SU-DHL-6 (cell line): ENCODE data around the gene NSUN4.
A peak's percentile ranks its signal among the peaks of the same experiment; 100 is the strongest.

Source experiments
- H2AFZ ChIP-seq: fragments of 200-600 bp; sonication (generic); 2 replicates; pipeline ENCODE4 v1.6.1; 2014; ENCODE audit warnings: low read depth, mild to moderate bottlenecking, moderate library complexity, mixed read lengths, antibody characterized with exemption, low read length; ENCODE audit not compliant: severe bottlenecking
- H3F3A ChIP-seq: fragments of 200-600 bp; shearing (Covaris generic); 2 replicates; pipeline ENCODE4 v1.6.0; 2016; ENCODE audit warnings: antibody characterized with exemption, mild to moderate bottlenecking; ENCODE audit not compliant: insufficient read depth
- H3K27ac ChIP-seq: fragments of 200-600 bp; sonication (generic); 2 replicates; pipeline ENCODE4 v1.5.1; 2016; ENCODE audit warnings: low read depth, mild to moderate bottlenecking, low read length, moderate library complexity, mixed read lengths
- H3K27me3 ChIP-seq: fragments of 200-600 bp; sonication (generic), shearing (Covaris generic); 2 replicates; pipeline ENCODE4 v1.6.0; 2014; ENCODE audit warnings: mild to moderate bottlenecking, low read length
- H3K36me3 ChIP-seq: fragments of 200-600 bp; sonication (generic); 2 replicates; pipeline ENCODE4 v1.6.1; 2014; ENCODE audit warnings: mild to moderate bottlenecking, low read length, mixed read lengths
- H3K4me2 ChIP-seq: fragments of 300-600, 200-600 bp; shearing (Covaris generic), sonication (generic); 2 replicates; pipeline ENCODE4 v1.6.0; 2014; ENCODE audit warnings: low read length, low read depth, mild to moderate bottlenecking; ENCODE audit not compliant: poor library complexity, severe bottlenecking
- H3K4me3 ChIP-seq: fragments of 200-600 bp; sonication (generic); 2 replicates; pipeline ENCODE4 v1.5.1; 2014; ENCODE audit warnings: antibody characterized with exemption, low read length, mild to moderate bottlenecking, mixed read lengths; ENCODE audit not compliant: insufficient read depth, poor library complexity, severe bottlenecking
- H3K79me2 ChIP-seq: fragments of 200-600 bp; sonication (generic); 2 replicates; pipeline ENCODE4 v1.6.1; 2014; ENCODE audit warnings: mild to moderate bottlenecking, low read length, moderate library complexity; ENCODE audit not compliant: insufficient read depth
- H3K9ac ChIP-seq: fragments of 200-600 bp; sonication (generic); 2 replicates; pipeline ENCODE4 v1.7.0; 2014; ENCODE audit warnings: mild to moderate bottlenecking, low read length
- H3K9me2 ChIP-seq: fragments of 200-600 bp; sonication (generic); replicated peaks from 2 replicates; pipeline ENCODE4 v1.6.1; 2014; ENCODE audit warnings: low read length; ENCODE audit not compliant: insufficient read depth
- H3K9me3 ChIP-seq: fragments of 200-600 bp; sonication (generic); 2 replicates; pipeline ENCODE4 v1.6.1; 2014; ENCODE audit warnings: low read length, mixed read lengths; ENCODE audit not compliant: insufficient read depth
- H4K20me1 ChIP-seq: fragments of 200-600 bp; sonication (generic); 2 replicates; pipeline ENCODE4 v1.6.1; 2014; ENCODE audit warnings: low read depth, mild to moderate bottlenecking, antibody characterized with exemption, low read length, moderate library complexity, mixed read lengths
- CTCF ChIP-seq: fragments of 200-600 bp; sonication (generic); IDR thresholded peaks from one replicate; pipeline ENCODE4 v1.5.1; 2017; ENCODE audit warnings: antibody characterized with exemption, mild to moderate bottlenecking, low read length, moderate library complexity; ENCODE audit not compliant: insufficient read depth, poor library complexity, severe bottlenecking
- EZH2phosphoT487 ChIP-seq: fragments of 200-600 bp; sonication (generic), shearing (Covaris generic); conservative IDR thresholded peaks from 2 replicates; pipeline ENCODE4 v1.6.1; 2018; ENCODE audit warnings: mild to moderate bottlenecking, antibody characterized with exemption, low read length, moderate library complexity, mixed read lengths

The NSUN4 gene

GRCh38 chr1:46306159-46306530 lies 34.5 kb upstream of the NSUN4 start:
- peak overlapping the region; percentile 76 for H3K9ac ChIP-seq
- H2AFZ ChIP-seq, result no peak overlapping the region
- H3K36me3 ChIP-seq, result peaks cover 31% of the 10 kb centered on the region
- H3K27ac ChIP-seq, result peak overlapping the region; percentile 56
- TF ChIP-seq CTCF (no peak), EZH2phosphoT487 (no peak)
- peaks cover 9% of the 10 kb centered on the region; the same call in 1 of the 2 replicates for H3F3A ChIP-seq
- no peaks in the 10 kb centered on the region for H3K9me2 ChIP-seq
- peaks cover 15% of the 10 kb centered on the region; the same call in 1 of the 2 replicates for H4K20me1 ChIP-seq
- peak overlapping the region; percentile 99 for H3K4me2 ChIP-seq
- H3K4me3 ChIP-seq, result peak overlapping the region; percentile 79
- peaks cover 84% of the 10 kb centered on the region for H3K79me2 ChIP-seq
- no peaks in the 10 kb centered on the region for H3K9me3 ChIP-seq
- no peaks in the 10 kb centered on the region for H3K27me3 ChIP-seq

GRCh38 chr1:46309401-46310159 lies 31.0 kb upstream of the NSUN4 start:
- H3K9me2 ChIP-seq, result no peaks in the 10 kb centered on the region
- H3K4me2 ChIP-seq, result no peak overlapping the region
- H4K20me1 ChIP-seq, result peaks cover 15% of the 10 kb centered on the region; the same call in 1 of the 2 replicates
- H3K9ac ChIP-seq, result no peak overlapping the region
- H2AFZ ChIP-seq, result no peak overlapping the region
- no peaks in the 10 kb centered on the region for H3K27me3 ChIP-seq
- H3K36me3 ChIP-seq, result peaks cover 46% of the 10 kb centered on the region
- H3F3A ChIP-seq, result peaks cover 14% of the 10 kb centered on the region
- no peak for TF ChIP-seq CTCF
- no peak for TF ChIP-seq EZH2phosphoT487
- no peak overlapping the region for H3K27ac ChIP-seq
- no peaks in the 10 kb centered on the region for H3K9me3 ChIP-seq
- peaks cover 57% of the 10 kb centered on the region for H3K79me2 ChIP-seq
- no peak overlapping the region for H3K4me3 ChIP-seq

GRCh38 chr1:46310321-46310720 lies 30.3 kb upstream of the NSUN4 start:
- no peak for TF ChIP-seq EZH2phosphoT487
- TF ChIP-seq CTCF, result no peak
- no peak overlapping the region for H3K4me2 ChIP-seq
- H3K79me2 ChIP-seq, result peaks cover 50% of the 10 kb centered on the region
- H2AFZ ChIP-seq, result no peak overlapping the region
- no peak overlapping the region for H3K9ac ChIP-seq
- peaks cover 44% of the 10 kb centered on the region for H3K36me3 ChIP-seq
- H3K4me3 ChIP-seq, result no peak overlapping the region
- no peaks in the 10 kb centered on the region for H3K9me2 ChIP-seq
- peaks cover 17% of the 10 kb centered on the region for H3F3A ChIP-seq
- no peaks in the 10 kb centered on the region for H3K9me3 ChIP-seq
- peaks cover 15% of the 10 kb centered on the region; the same call in 1 of the 2 replicates for H4K20me1 ChIP-seq
- H3K27ac ChIP-seq, result no peak overlapping the region
- H3K27me3 ChIP-seq, result no peaks in the 10 kb centered on the region
